ENCODE data around the gene HRH2.
A peak's percentile ranks its signal among the peaks of the same experiment; 100 is the strongest.
"Not testable (repeated sequence)": the region's sequence is repeated elsewhere in the genome, so short reads cannot be mapped to it uniquely, and the experiment has no call there.

Gene HRH2

GRCh38 chr5:175657593-175658271 is at the start of gene HRH2:
Gene HRH2, plus strand, starts transcription at chr5:175658071. Its CDS starts 25,163 bp downstream, at chr5:175683234.
- DNase-seq: peak; percentile 44 to 56

GRCh38 chr5:175609526-175609925 is 48.3 kb upstream of the HRH2 start:
- peak in 1 of 2 donors; percentile 5 for DNase-seq

- no peak for DNase-seq
Observed at GRCh38 chr5:175610381-175610780, 47.5 kb upstream of the HRH2 start.

- no peak for DNase-seq
Observed at GRCh38 chr5:175610898-175611297, 47.0 kb upstream of the HRH2 start.

GRCh38 chr5:175614223-175614815 is 43.6 kb upstream of the HRH2 start:
- no peak for DNase-seq

- no peak for DNase-seq
Observed at GRCh38 chr5:175614861-175615260, 43.0 kb upstream of the HRH2 start.

- DNase-seq: no peak
Observed at GRCh38 chr5:175616083-175616482, 41.8 kb upstream of the HRH2 start.

- not testable (repeated sequence) for DNase-seq
Observed at GRCh38 chr5:175616527-175616926, 41.3 kb upstream of the HRH2 start.

GRCh38 chr5:175617447-175617846 is 40.4 kb upstream of the HRH2 start:
- no peak for DNase-seq

- no peak for DNase-seq
Observed at GRCh38 chr5:175620527-175620926, 37.3 kb upstream of the HRH2 start.

- no peak for DNase-seq
Observed at GRCh38 chr5:175621971-175622370, 35.9 kb upstream of the HRH2 start.

- no peak for DNase-seq
Observed at GRCh38 chr5:175623088-175623487, 34.8 kb upstream of the HRH2 start.

- no peak for DNase-seq
Observed at GRCh38 chr5:175624316-175624715, 33.6 kb upstream of the HRH2 start.

GRCh38 chr5:175627005-175627404 is 30.9 kb upstream of the HRH2 start:
- DNase-seq: no peak

- DNase-seq: no peak
Observed at GRCh38 chr5:175627739-175628138, 30.1 kb upstream of the HRH2 start.

GRCh38 chr5:175628668-175629067 is 29.2 kb upstream of the HRH2 start:
- no peak for DNase-seq

- DNase-seq: no peak
Observed at GRCh38 chr5:175629261-175629660, 28.6 kb upstream of the HRH2 start.

GRCh38 chr5:175629793-175630192 is 28.1 kb upstream of the HRH2 start:
- no peak for DNase-seq

GRCh38 chr5:175635854-175636584 is 21.9 kb upstream of the HRH2 start:
- DNase-seq: no peak

GRCh38 chr5:175638305-175638704 is 19.6 kb upstream of the HRH2 start:
- no peak for DNase-seq

- DNase-seq: no peak
Observed at GRCh38 chr5:175640106-175640775, 17.6 kb upstream of the HRH2 start.

GRCh38 chr5:175642998-175643397 is 14.9 kb upstream of the HRH2 start:
- DNase-seq: no peak

GRCh38 chr5:175646251-175646650 is 11.6 kb upstream of the HRH2 start:
- DNase-seq: no peak

- no peak for DNase-seq
Observed at GRCh38 chr5:175649967-175650366, 7.9 kb upstream of the HRH2 start.

Measured in activated CD4-positive, alpha-beta T cell treated with anti-CD3 and anti-CD28 coated beads for 4 hours (primary cell).